IMR-90 (cell line): ENCODE data around the gene UEVLD. TPM values are rescaled to one million over a fixed set of nuclear protein-coding genes. Genes with fewer than 3 reads are reported as not detected.
"Not testable (repeated sequence)": the region's sequence is repeated elsewhere in the genome, so short reads cannot be mapped to it uniquely, and the experiment has no call there.

Source experiments
- ATAC-seq: fragments of 200-7000 bp; cut with Tn5 transposase; 2 replicates; pipeline ENCODE4 v1.9.1; 2020; ENCODE audit warnings: low read depth, mild to moderate bottlenecking, moderate library complexity
- BruUV-seq: library from RNA; stranded (reverse); fragments of 400-500 nt; replicated peaks from 2 replicates; lab custom pipeline; 2021; lab: Mats Ljungman, UMichigan
- CTCF ChIA-PET: fragments of 300-600 bp; formaldehyde crosslinking; extraction: SDS; loops from one replicate; lab custom pipeline; 2021; ENCODE audit warnings: antibody characterized with exemption; lab: Yijun Ruan, JAX
- POLR2A ChIA-PET: fragments of 300-600 bp; sonication (Branson Sonifier 250); formaldehyde crosslinking; loops from one replicate; lab custom pipeline; 2022; ENCODE audit warnings: antibody characterized with exemption; ENCODE audit not compliant: unreplicated experiment; lab: Charles Lee
- DNase-seq: peaks from one replicate; pipeline ENCODE4 v3.0.0; 2013
- H2AFZ ChIP-seq: replicated peaks from 2 replicates; pipeline ENCODE3; 2013; ENCODE audit warnings: low read length, mild to moderate bottlenecking; ENCODE audit not compliant: poor library complexity
- H2AK5ac ChIP-seq: 2 replicates; pipeline ENCODE4 v1.6.1; 2013; ENCODE audit warnings: low read depth, low read length, inconsistent platforms
- H2AK9ac ChIP-seq: replicated peaks from 2 replicates; pipeline ENCODE3; 2013; ENCODE audit warnings: mild to moderate bottlenecking, low read depth, low read length, moderate library complexity; ENCODE audit not compliant: poor library complexity
- H2BK120ac ChIP-seq: 2 replicates; pipeline ENCODE4 v1.6.1; 2013; ENCODE audit warnings: low read depth, low read length, inconsistent platforms
- H2BK15ac ChIP-seq: 3 replicates; pipeline ENCODE4 v1.6.1; 2013; ENCODE audit warnings: low read depth, low read length, inconsistent platforms
- H2BK20ac ChIP-seq: 2 replicates; pipeline ENCODE4 v1.6.1; 2013; ENCODE audit warnings: low read depth, mild to moderate bottlenecking, inconsistent platforms, low read length, moderate library complexity
- H2BK5ac ChIP-seq: 2 replicates; pipeline ENCODE4 v1.6.1; 2013; ENCODE audit warnings: mild to moderate bottlenecking, low read depth, low read length, inconsistent platforms; ENCODE audit not compliant: poor library complexity, severe bottlenecking
- H3K14ac ChIP-seq: replicated peaks from 2 replicates; pipeline ENCODE4 v1.6.1; 2013; ENCODE audit warnings: low read depth, low read length, inconsistent platforms
- H3K18ac ChIP-seq: 2 replicates; pipeline ENCODE4 v1.6.1; 2013; ENCODE audit warnings: low read depth, low read length, control low read depth
- H3K23ac ChIP-seq: 2 replicates; pipeline ENCODE4 v1.6.1; 2013; ENCODE audit warnings: low read depth, low read length, inconsistent platforms
- H3K27ac ChIP-seq: 2 replicates; pipeline ENCODE4 v1.5.1; 2013; ENCODE audit warnings: mild to moderate bottlenecking, control low read depth, low read length; ENCODE audit not compliant: insufficient read depth
- H3K27me3 ChIP-seq: 2 replicates; pipeline ENCODE4 v1.6.1; 2013; ENCODE audit warnings: low read length; ENCODE audit not compliant: control insufficient read depth, insufficient read depth
- H3K36me3 ChIP-seq: 2 replicates; pipeline ENCODE4 v1.6.1; 2013; ENCODE audit warnings: low read length, mixed read lengths; ENCODE audit not compliant: control insufficient read depth, insufficient read depth
- H3K4ac ChIP-seq: 2 replicates; pipeline ENCODE4 v1.6.1; 2013; ENCODE audit warnings: low read depth, low read length, inconsistent platforms
- H3K4me1 ChIP-seq: 2 replicates; pipeline ENCODE4 v1.6.1; 2013; ENCODE audit warnings: low read length, mixed read lengths; ENCODE audit not compliant: control insufficient read depth, insufficient read depth
- H3K4me2 ChIP-seq: 2 replicates; pipeline ENCODE4 v1.6.1; 2013; ENCODE audit warnings: low read depth, mild to moderate bottlenecking, control low read depth, low read length, moderate library complexity
- H3K4me3 ChIP-seq: 2 replicates; pipeline ENCODE4 v1.5.1; 2013; ENCODE audit warnings: low read depth, mild to moderate bottlenecking, control low read depth, low read length, moderate library complexity; ENCODE audit not compliant: insufficient read depth
- H3K56ac ChIP-seq: 2 replicates; pipeline ENCODE4 v1.6.1; 2013; ENCODE audit warnings: low read length, inconsistent platforms; ENCODE audit not compliant: insufficient read depth; ENCODE audit errors: extremely low read depth
- H3K79me1 ChIP-seq, 2 experiments: 2 replicates each; pipeline ENCODE4 v1.6.1; 2013; ENCODE audit warnings: low read length in 2 of 2, inconsistent platforms in 1 of 2, low read depth in 1 of 2
- H3K9ac ChIP-seq: 2 replicates; pipeline ENCODE4 v1.6.1; 2013; ENCODE audit warnings: low read depth, low read length, control low read depth
- H3K9me1 ChIP-seq: 2 replicates; pipeline ENCODE4 v1.6.1; 2013; ENCODE audit warnings: low read length, inconsistent platforms; ENCODE audit not compliant: insufficient read depth
- H3K9me3 ChIP-seq: 2 replicates; pipeline ENCODE4 v1.6.1; 2013; ENCODE audit warnings: low read length; ENCODE audit not compliant: control insufficient read depth, insufficient read depth
- H4K20me1 ChIP-seq: 2 replicates; pipeline ENCODE4 v1.6.1; 2013; ENCODE audit warnings: low read length, inconsistent platforms; ENCODE audit not compliant: insufficient read depth
- H4K5ac ChIP-seq: 2 replicates; pipeline ENCODE4 v1.6.1; 2013; ENCODE audit warnings: mild to moderate bottlenecking, low read depth, low read length, control low read depth
- H4K8ac ChIP-seq, 2 experiments: 2 replicates each; pipeline ENCODE4 v1.6.1; 2013; ENCODE audit warnings: low read depth in 2 of 2, low read length in 2 of 2, control low read depth in 1 of 2, inconsistent platforms in 1 of 2
- H4K91ac ChIP-seq: 2 replicates; pipeline ENCODE4 v1.6.1; 2013; ENCODE audit warnings: low read depth, low read length, inconsistent platforms; ENCODE audit not compliant: insufficient read depth
- WGBS, 2 experiments: methylation state at CpG; one replicate each; pipeline versions ENCODE4 v1.1.5 to v1.1.7; 2013; ENCODE audit warnings: missing lambda C conversion rate in 2 of 2; ENCODE audit not compliant: insufficient read length in 1 of 2; ENCODE audit errors: extremely low coverage in 2 of 2; 5-methylcytosine and 5-hydroxymethylcytosine counted together
- dilution Hi-C: fragments of 300-500 bp; cut with HindIII; formaldehyde crosslinking; loops from one replicate; pipeline ENCODE4 v1.14.3; 2018; ENCODE audit warnings: low sequenced_read_pairs; ENCODE audit not compliant: unreplicated experiment
- in situ Hi-C: fragments of 300-500 bp; cut with MboI; formaldehyde crosslinking; loops from 3 replicates; pipeline ENCODE4 v1.14.3; 2019; ENCODE audit warnings: low sequenced_read_pairs, inconsistent platforms, mixed read lengths
- intact Hi-C: fragments of 100-400 bp; cut with micrococcal nuclease; formaldehyde crosslinking; loops from 2 replicates; pipeline ENCODE4 v1.10.0; 2022
- polyA plus RNA-seq, 3 experiments: library from polyadenylated mRNA; depleted of rRNA; stranded (reverse); fragments of >200 nt; gene quantifications; 2 replicates each; pipeline ENCODE4 v1.2.3, GENCODE V29; 2012; ENCODE audit warnings: low replicate concordance in 1 of 3
- total RNA-seq: library from RNA; depleted of rRNA; stranded (reverse); fragments of >200 nt; gene quantifications from 2 replicates; pipeline ENCODE4 v1.2.3, GENCODE V29; 2012

Gene UEVLD
- total and polyA plus RNA-seq, 2 of the 4 experiments (the other 2 are of a cell fraction) = 13.8 to 29.2 TPM

DNA sequence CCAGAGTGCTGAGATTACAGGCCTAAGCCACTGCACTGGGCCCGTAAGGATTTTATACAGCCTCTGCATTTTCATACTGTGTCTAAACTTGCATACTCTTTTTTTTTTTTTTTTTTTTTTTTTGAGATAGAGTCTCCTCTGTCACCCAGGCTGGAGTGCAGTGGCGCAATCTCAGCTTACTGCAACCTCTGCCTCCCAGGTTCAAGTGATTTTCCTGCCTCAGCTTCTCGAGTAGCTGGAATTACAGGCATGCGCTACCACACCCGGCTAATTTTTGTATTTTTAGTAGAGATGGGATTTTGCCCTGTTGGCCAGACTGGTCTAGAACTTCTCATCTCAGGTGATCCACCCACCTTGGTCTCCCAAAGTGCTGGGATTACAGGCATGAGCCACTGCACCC is 5.6 kb upstream of the UEVLD start:
- BruUV-seq, H3K4me3 ChIP-seq, H3K23ac ChIP-seq, H4K20me1 ChIP-seq, H3K27me3 ChIP-seq, H2BK15ac ChIP-seq, H3K56ac ChIP-seq, H4K5ac ChIP-seq, H3K27ac ChIP-seq, H3K4ac ChIP-seq, H2BK5ac ChIP-seq, H2AFZ ChIP-seq, H3K14ac ChIP-seq, H4K91ac ChIP-seq, H2AK5ac ChIP-seq, ATAC-seq, H2BK20ac ChIP-seq, intact Hi-C loops, CTCF ChIA-PET, H3K36me3 ChIP-seq, H3K9me3 ChIP-seq, H3K18ac ChIP-seq, H4K8ac ChIP-seq, H3K9ac ChIP-seq, H2AK9ac ChIP-seq, H3K4me2 ChIP-seq, in situ Hi-C loops, dilution Hi-C loops, H2BK120ac ChIP-seq, POLR2A ChIA-PET, H3K4me1 ChIP-seq, DNase-seq: not testable (repeated sequence)
- peaks cover 37 to 46% of the 10 kb centered on the region in 2 experiments for H3K79me1 ChIP-seq
- no CpG with 5 or more reads among the region's 5 CpGs for WGBS, 2 experiments
- H3K9me1 ChIP-seq = peaks cover 13% of the 10 kb centered on the region
